Measurements from ENCODE around the gene MAPK8IP1. TPM values are rescaled to one million over a fixed set of nuclear protein-coding genes. Genes with fewer than 3 reads are reported as not detected.

The MAPK8IP1 gene
- total RNA-seq, 1 donor from 2014 or later: 2.1 TPM

DNA sequence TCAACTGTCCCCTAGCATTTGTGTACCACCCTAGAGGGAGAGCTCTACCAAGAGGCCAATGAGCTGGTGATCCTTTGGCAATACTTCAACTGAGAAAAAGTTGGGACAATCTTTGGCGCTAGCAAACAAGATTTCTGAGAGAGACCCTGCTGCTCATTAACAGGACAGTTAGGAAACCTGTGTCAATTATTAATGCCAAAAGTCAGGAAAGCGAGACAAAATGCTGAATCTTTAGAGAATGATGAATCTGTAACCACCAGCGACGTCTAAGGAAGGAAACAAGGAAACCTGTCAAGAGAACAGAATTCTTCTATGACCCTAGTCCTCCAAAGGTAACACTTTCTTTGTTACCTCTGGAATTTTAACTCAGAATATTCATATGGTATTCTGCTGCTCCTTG is 56.9 kb downstream of the MAPK8IP1 start:
- DNase-seq (ENCODE audit: low read depth in 2 of 2): no peak

DNA sequence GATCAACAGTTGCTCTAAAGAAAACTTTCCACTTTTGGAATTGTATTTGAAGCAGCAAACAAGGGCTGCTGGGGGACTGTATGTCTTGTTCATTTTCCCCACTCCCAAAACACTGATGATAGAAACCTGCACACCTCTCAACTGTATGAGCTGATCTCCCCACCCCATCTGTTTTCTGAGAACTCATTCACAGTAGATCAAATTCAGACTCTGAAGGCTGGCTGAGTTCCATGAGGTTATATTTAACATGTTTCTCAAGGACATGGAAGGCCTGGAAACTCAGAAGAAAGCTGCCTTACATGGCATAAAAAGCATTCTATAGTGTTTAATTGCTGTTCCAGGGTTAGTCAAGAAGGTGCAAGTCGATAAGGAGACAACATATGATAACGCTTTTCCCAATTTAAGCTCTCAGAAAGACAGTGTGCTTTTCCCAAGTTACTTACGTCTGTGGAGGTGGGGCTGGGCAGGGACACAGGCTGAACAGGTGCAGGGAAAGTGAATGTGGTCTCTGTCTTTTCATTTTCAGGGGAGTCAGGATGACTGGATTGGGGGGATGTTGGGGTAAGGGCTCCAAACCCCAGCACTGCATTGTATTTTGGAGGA is 60.0 kb downstream of the MAPK8IP1 start:
- DNase-seq (ENCODE audit: low read depth in 2 of 2): no peak

DNA sequence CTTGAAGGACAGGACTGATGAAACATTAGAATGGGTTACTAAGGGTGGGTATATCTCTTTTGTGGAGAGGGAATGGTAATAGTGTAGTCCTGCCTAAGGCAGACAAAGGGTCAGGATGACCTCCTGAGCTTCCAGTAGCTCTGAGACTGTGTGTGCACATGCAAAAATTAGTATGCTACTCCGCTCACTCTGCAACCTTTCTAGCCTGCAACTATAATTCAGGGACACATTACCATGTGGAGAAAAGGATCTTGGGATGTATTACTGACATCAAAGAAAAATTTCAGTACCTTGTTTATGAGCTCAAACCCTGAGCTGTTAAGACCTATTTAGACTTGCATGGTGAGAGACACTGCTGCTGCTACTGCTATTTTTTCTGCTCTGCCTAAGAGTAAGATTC is 62.4 kb downstream of the MAPK8IP1 start:
- DNase-seq (ENCODE audit: low read depth in 2 of 2): no peak

DNA sequence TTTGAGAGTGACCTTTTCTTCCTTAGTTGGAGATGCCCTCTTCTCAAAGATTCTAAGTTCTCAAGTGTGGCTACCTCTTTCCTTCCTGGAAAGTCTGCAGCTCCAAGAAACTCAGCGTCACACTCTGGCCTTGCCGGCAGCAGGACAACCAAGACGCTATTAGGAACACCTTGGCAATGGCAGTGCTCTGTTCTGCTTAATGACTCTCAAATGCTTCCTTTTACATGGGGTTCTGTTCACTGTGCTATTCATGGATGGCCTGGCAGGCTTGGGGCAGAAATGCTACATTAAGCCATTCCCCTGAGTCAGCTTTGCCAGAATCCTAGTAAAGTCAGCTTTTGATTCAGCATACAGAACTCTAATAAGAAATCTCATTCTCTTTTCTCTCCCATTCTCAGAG is 62.9 kb downstream of the MAPK8IP1 start:
- DNase-seq (ENCODE audit: low read depth in 2 of 2): no peak

DNA sequence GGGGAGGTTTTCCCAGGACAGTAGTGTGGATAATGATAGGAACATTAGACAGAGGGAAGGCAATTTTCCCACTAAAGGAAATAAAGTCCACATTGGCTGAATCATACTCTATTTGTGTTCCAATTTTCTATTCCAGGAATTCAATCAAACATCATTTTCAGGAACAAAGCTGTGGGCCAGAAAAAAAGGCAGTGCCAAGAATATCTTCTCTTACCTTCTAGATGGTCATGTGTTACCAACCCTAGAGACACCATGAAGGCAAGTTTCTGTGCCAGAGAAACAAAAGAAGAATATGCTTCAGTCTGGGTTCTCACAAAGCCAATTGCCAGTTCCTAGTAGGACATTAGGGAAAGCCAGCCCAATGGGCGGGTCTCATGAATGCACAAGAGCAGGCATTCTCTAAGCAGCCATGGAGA is 64.5 kb downstream of the MAPK8IP1 start:
- no peak for DNase-seq (ENCODE audit: low read depth in 2 of 2)

Other genes with a start within 250 kb of the MAPK8IP1 start
- 5.4 TPM in 2 replicates for gene CHST1, start 220.0 kb upstream of the MAPK8IP1 start, total RNA-seq
- gene SLC35C1, start 80.5 kb upstream of the MAPK8IP1 start, total RNA-seq: 4.1 and 8.3 TPM in 2 replicates
- gene CRY2, start 38.2 kb upstream of the MAPK8IP1 start, total RNA-seq: 4.5 and 8.1 TPM in 2 replicates
- 0.51 and 0.64 TPM in 2 replicates for gene FREY1, start 21.6 kb downstream of the MAPK8IP1 start, total RNA-seq
- 30.8 and 31.4 TPM in 2 replicates for gene PEX16, start 32.2 kb downstream of the MAPK8IP1 start, total RNA-seq
- not detected in 2 replicates for gene LARGE2, start 37.0 kb downstream of the MAPK8IP1 start, total RNA-seq
- 6.7 TPM in 2 replicates for gene PHF21A, start 235.8 kb downstream of the MAPK8IP1 start, total RNA-seq